ENCODE data around the gene RMC1.
"Not testable (repeated sequence)": the region's sequence is repeated elsewhere in the genome, so short reads cannot be mapped to it uniquely, and the experiment has no call there.

RMC1 gene

GRCh38 chr18:23495723-23496440 is 7.4 kb upstream of the RMC1 start:
- no peak for DNase-seq (ENCODE audit: low spot score)

DNA sequence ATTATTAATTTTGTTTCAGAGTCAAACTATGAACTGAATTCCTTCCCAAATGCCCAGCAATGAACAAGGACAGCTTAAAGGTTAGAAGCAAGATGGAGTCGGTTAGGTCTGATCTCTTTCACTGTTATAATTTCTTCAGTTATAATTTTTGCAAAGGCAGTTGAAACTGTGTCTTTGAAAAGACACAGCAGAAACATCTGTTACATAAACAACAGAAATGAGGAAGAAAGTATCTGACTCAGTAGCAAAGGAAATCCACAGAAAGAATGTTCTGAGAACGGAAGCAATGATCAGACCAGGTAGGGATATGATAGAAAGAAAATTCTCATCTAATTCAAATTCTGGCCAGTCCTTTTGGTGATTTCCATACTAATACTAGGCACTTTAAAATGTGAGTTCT is 5.2 kb upstream of the RMC1 start:
- DNase-seq (ENCODE audit: low spot score): no peak

- DNase-seq (ENCODE audit: low spot score): peak; percentile 70
Measured at GRCh38 chr18:23498877-23499276, 4.4 kb upstream of the RMC1 start.

DNA sequence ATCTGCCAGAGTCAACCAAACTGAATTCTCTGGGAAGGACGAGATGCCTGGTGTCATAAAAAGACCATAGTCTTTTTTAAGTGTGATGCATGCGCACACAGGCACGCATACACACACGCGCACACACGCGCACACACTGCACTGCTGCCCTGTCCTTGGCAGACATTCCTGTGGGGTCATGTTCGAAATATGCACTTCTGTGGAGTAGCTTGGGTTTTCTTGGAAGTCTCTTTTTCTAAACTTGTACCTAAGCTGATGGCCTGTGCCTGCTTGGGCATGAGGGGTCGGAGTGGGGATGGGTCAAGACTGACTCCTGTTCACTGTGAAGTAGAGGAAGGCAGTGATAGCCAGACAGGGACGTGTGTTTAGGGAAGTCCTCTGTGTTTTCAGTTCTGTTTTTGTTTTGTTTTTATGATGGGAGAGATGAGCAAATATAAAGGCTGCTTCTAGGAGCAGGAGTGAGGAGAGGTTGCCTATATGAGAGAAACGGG is 4.0 kb upstream of the RMC1 start:
- no peak for DNase-seq (ENCODE audit: low spot score)

DNA sequence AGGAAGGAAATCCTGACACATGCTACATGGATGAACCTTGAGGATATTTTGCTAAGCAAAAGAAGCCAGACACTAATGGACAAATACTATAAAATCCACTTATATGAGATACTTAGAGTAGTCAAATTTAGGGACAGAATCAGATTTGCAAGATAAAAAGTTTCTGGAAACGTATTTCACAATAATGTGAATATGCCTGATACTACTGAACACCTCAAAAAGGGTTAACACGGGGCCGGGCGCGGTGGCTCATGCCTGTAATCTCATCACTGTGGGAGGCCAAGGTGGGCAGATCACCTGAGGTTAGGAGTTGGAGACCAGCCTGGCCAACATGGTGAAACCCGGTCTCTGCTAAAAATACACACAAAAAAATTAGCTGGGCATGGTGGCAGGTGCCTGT is 1.7 kb upstream of the RMC1 start:
- no peak for DNase-seq (ENCODE audit: low spot score)

GRCh38 chr18:23502516-23503037 is 734 bp upstream of the RMC1 start:
- DNase-seq (ENCODE audit: low spot score): no peak

- no peak for DNase-seq (ENCODE audit: low spot score)
Measured at GRCh38 chr18:23503963-23504344, 643 bp downstream of the RMC1 start.

- no peak for DNase-seq (ENCODE audit: low spot score)
Measured at GRCh38 chr18:23504720-23505119, 1.4 kb downstream of the RMC1 start.

DNA sequence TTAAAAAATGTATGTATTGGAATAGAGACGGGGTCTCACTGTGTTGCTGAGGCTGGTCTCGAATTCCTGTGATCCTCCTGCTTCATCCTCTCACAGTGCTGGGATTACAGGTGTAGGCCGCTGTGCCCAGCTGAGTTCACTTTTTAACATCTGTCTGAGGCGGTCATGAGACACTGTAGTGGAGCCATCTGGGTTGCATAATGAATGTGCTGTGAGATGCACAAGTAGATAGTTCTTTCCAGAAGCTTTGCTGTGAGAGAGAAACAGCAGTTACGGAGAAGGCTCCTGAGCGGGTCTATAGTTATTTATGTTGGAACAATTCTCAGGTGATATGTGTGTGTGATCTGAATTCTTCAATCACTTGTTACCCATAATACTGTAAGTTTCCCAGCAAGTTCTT is 3.1 kb downstream of the RMC1 start:
- no peak for DNase-seq (ENCODE audit: low spot score)

DNA sequence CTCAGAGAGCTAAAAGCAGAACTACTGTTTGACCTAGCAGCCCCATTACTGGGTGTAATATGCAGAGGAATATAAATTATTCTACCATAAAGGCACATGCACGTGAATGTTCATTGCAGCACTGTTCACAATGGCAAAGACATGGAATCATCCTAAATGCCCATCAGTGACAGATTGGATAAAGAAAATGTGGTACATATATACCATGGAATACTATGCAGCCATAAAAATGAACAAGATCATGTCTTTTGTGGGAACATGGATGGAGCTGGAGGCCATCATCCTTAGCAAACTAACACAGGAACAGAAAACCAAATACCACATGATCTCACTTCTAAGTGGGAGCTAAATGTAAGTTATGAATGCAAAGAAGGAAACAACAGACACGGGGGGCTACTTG is 7.6 kb downstream of the RMC1 start:
- DNase-seq (ENCODE audit: low spot score): not testable (repeated sequence)

DNA sequence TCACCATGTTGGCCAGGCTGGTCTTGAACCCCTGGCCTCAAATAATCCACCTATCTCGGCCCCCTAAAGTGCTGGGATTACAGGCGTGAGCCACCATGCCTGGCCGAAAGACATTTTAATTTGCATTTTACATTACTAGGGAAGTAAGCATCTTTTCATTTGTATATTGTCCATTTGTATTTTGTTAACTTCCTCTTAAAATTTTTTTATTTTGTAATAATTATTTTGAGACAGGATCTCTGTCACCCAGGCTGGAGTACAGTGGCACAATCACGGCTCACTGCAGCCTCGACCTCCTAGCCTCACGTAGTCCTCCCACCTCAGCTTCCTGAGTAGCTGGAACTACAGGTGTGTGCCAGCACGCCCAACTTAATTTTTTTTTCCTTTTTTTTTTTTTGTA is 8.9 kb downstream of the RMC1 start:
- DNase-seq (ENCODE audit: low spot score): not testable (repeated sequence)

- DNase-seq (ENCODE audit: low spot score): no peak
Measured at GRCh38 chr18:23512641-23513040, 9.3 kb downstream of the RMC1 start.

DNA sequence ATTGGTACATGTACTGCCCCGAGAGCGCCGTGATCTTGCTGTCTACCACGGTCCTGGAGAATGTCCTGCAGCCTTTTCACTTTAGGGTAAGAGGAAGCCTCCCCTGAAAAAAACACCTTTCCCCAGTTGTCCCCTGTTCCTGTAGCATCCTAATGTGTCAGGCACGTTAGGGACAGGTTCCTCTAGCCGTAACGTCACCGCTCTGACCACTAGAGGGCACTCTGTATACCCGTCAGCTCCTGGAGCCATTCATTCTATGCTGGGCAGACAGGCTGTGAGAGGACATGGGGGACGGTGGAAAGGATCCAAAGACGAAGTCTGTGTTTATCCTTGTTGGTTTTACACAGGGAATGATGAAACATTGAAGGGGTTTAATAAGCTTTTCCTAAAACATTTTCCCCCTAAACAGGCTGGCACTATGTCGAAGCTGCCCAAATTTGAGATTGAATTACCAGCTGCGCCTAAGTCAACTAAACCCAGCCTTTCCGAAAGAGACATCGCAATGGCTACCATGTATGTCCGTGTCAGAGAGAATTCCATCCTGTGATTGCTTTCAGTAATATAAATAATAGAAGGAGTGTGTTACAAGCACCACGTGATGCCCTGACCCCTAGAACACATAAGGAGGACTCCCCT is 12.7 kb downstream of the RMC1 start:
- DNase-seq (ENCODE audit: low spot score): peak; percentile 77

DNA sequence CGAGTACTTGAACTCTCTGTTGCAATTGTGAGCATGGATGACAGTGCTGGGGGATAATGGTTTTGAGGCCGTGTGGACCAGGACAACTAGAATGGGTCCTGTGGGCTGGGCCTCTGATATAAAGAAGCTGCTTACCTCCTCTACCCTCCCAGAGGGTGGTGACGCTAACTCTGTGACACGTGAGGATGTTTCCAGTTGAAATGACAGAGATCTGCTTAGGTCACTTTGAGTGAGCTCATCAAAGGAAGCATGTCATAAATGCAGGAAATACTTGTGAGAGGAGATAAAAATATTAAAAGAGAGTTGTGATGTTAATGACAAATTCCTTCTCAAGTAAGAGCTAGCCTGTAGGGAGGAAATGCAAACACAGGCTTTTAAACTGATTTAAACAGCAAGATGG is 16.4 kb downstream of the RMC1 start:
- DNase-seq (ENCODE audit: low spot score): no peak

GRCh38 chr18:23521271-23521670 is 18.0 kb downstream of the RMC1 start:
- DNase-seq (ENCODE audit: low spot score): no peak

DNA sequence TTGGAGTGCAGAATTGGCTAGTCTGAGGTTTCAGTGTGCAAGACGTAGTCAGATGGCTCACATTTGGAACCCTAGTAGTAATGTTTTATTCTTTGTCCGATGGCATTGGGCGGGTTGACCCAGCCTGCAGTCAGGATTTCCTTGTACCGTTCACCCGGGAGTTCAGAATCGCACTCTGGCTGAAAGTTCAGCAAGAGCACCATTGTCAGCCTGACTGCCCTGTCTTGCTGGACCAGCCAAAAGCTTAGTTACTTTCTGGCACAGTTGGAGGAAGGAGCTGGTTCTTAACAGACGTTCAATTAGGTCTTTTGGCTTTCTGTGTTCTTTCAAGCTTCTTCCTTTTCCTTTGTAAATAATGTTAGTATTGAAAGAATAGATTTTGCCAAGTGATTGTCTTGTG is 18.6 kb downstream of the RMC1 start:
- no peak for DNase-seq (ENCODE audit: low spot score)

- DNase-seq (ENCODE audit: low spot score): no peak
Measured at GRCh38 chr18:23523429-23524212, 20.3 kb downstream of the RMC1 start.

- no peak for DNase-seq (ENCODE audit: low spot score)
Measured at GRCh38 chr18:23524213-23524707, 20.9 kb downstream of the RMC1 start.

GRCh38 chr18:23526501-23527063 is 23.3 kb downstream of the RMC1 start:
- DNase-seq (ENCODE audit: low spot score): no peak

DNA sequence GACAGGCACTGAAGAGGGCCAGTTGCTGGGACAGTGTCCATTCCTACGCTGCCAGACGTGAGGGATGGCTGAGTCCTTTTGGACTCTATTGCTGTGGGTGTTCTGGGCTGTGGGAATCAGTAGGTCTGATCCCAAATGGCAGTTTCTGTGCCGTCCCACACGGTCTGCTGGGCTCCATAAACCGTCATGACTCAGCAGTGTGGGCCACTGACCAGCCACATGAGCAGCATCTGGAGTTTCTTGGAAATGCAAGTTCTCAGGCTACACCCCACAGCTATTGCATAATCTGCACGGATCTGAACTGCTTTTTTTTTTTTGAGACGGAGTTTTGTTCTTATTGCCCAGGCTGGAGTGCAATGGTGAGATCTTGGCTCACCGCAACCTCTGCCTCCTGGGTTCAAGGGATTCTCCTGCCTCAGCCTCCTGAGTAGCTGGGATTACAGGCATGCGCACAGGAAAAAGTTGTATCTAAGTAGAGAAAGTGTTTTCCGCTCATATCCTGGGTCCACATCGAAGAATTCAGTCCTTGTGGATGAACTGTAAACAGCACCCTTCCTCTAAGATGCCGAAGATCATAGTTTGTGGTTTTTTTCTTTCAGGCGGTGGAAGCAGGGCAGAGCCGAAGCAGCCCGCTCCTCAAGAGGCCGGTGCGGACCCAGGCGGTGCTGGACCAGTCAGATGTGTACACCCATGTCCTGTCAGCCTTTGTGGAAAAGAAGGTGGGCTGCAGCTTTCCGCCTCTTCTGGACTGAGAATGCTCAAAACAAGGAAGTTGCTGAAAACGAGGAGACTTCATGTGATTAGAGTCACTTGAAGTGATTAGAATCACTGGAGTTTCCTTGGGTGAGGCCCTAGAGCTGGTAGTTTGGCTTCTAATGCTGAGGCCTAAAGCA is 25.5 kb downstream of the RMC1 start:
- DNase-seq (ENCODE audit: low spot score): no peak

GRCh38 chr18:23529604-23530003 is 26.3 kb downstream of the RMC1 start:
- DNase-seq (ENCODE audit: low spot score): no peak

All from SK-N-DZ (cell line).